ENCODE measurements around the gene P3H2.

P3H2 gene

GRCh38 chr3:190019006-190019405 is 101.7 kb downstream of the P3H2 start:
- no peaks in the 10 kb centered on the region for H3K27me3 ChIP-seq (ENCODE audit: control insufficient read depth, insufficient read depth, low read length)

GRCh38 chr3:190018460-190018859 is 102.2 kb downstream of the P3H2 start:
- no peak overlapping the region for H3K9ac ChIP-seq
- no peaks in the 10 kb centered on the region for H3K27me3 ChIP-seq (ENCODE audit: control insufficient read depth, insufficient read depth, low read length)

More at GRCh38 chr3:190019006-190019405, 101.7 kb downstream of the P3H2 start:
- no peaks in the 10 kb centered on the region for H3K9me3 ChIP-seq (ENCODE audit: control insufficient read depth, low read length)
- no peaks in the 10 kb centered on the region for H3K79me2 ChIP-seq
- H2AFZ ChIP-seq: no peak overlapping the region
- H3K36me3 ChIP-seq (ENCODE audit: control insufficient read depth, insufficient read depth, low read length): no peaks in the 10 kb centered on the region
- H3K4me3 ChIP-seq (ENCODE audit: low read depth, low read length): no peak overlapping the region
- H3K9ac ChIP-seq: no peak overlapping the region
- no peak overlapping the region for H3K27ac ChIP-seq
- TF ChIP-seq CTCF (IDR thresholded peaks at IDR 0.05): no peak
- no peak overlapping the region for H3K4me2 ChIP-seq (ENCODE audit: low read length)
- H3K4me1 ChIP-seq: no peaks in the 10 kb centered on the region

GRCh38 chr3:190017521-190018288 is 103.0 kb downstream of the P3H2 start:
- Histone ChIP-seq H3K4me1 (no peaks in the 10 kb centered on the region), H3K27ac (no peak overlapping the region), H3K9ac (no peak overlapping the region), H3K9me3 (ENCODE audit: control insufficient read depth, low read length) (no peaks in the 10 kb centered on the region), H2AFZ (no peak overlapping the region), H3K79me2 (no peaks in the 10 kb centered on the region), H3K27me3 (ENCODE audit: control insufficient read depth, insufficient read depth, low read length) (no peaks in the 10 kb centered on the region), H3K4me2 (ENCODE audit: low read length) (no peak overlapping the region), H3K36me3 (ENCODE audit: control insufficient read depth, insufficient read depth, low read length) (no peaks in the 10 kb centered on the region), H3K4me3 (ENCODE audit: low read depth, low read length) (no peak overlapping the region)
- peak; percentile 41 for TF ChIP-seq CTCF (IDR thresholded peaks at IDR 0.05)

More at GRCh38 chr3:190018460-190018859, 102.2 kb downstream of the P3H2 start:
- Histone ChIP-seq H3K4me1 (no peaks in the 10 kb centered on the region), H3K36me3 (ENCODE audit: control insufficient read depth, insufficient read depth, low read length) (no peaks in the 10 kb centered on the region), H3K79me2 (no peaks in the 10 kb centered on the region), H3K27ac (no peak overlapping the region), H2AFZ (no peak overlapping the region), H3K9me3 (ENCODE audit: control insufficient read depth, low read length) (no peaks in the 10 kb centered on the region), H3K4me2 (ENCODE audit: low read length) (no peak overlapping the region), H3K4me3 (ENCODE audit: low read depth, low read length) (no peak overlapping the region)
- no peak for TF ChIP-seq CTCF (IDR thresholded peaks at IDR 0.05)

GRCh38 chr3:190016966-190017365 is 103.7 kb downstream of the P3H2 start:
- Histone ChIP-seq H3K79me2 (no peaks in the 10 kb centered on the region), H3K27me3 (ENCODE audit: control insufficient read depth, insufficient read depth, low read length) (peaks cover 3% of the 10 kb centered on the region), H3K9ac (no peak overlapping the region), H3K4me3 (ENCODE audit: low read depth, low read length) (no peak overlapping the region), H3K9me3 (ENCODE audit: control insufficient read depth, low read length) (no peaks in the 10 kb centered on the region), H2AFZ (no peak overlapping the region), H3K4me1 (no peaks in the 10 kb centered on the region), H3K36me3 (ENCODE audit: control insufficient read depth, insufficient read depth, low read length) (no peaks in the 10 kb centered on the region), H3K27ac (no peak overlapping the region), H3K4me2 (ENCODE audit: low read length) (no peak overlapping the region)
- no peak for TF ChIP-seq CTCF (IDR thresholded peaks at IDR 0.05)

GRCh38 chr3:190014940-190015339 is 105.8 kb downstream of the P3H2 start:
- Histone ChIP-seq H3K4me3 (ENCODE audit: low read depth, low read length) (no peak overlapping the region), H3K27me3 (ENCODE audit: control insufficient read depth, insufficient read depth, low read length) (peaks cover 3% of the 10 kb centered on the region), H3K4me1 (no peaks in the 10 kb centered on the region), H2AFZ (no peak overlapping the region), H3K79me2 (no peaks in the 10 kb centered on the region), H3K36me3 (ENCODE audit: control insufficient read depth, insufficient read depth, low read length) (no peaks in the 10 kb centered on the region), H3K9ac (no peak overlapping the region), H3K9me3 (ENCODE audit: control insufficient read depth, low read length) (no peaks in the 10 kb centered on the region), H3K27ac (no peak overlapping the region), H3K4me2 (ENCODE audit: low read length) (no peak overlapping the region)
- no peak for TF ChIP-seq CTCF (IDR thresholded peaks at IDR 0.05)

Measured in parathyroid adenoma (tissue), 2 donors.